HG02840 (cell line): ENCODE results near the gene C19orf73.
"Not testable (repeated sequence)": the region's sequence is repeated elsewhere in the genome, so short reads cannot be mapped to it uniquely, and the experiment has no call there.

ENCODE experiments used
- ATAC-seq: cut with Tn5 transposase; IDR thresholded peaks from one replicate; pipeline ENCODE4 v1.9.1; 2021; ENCODE audit warnings: mild to moderate bottlenecking, moderate library complexity, moderate number of reproducible peaks; ENCODE audit not compliant: unreplicated experiment, low FRiP score

C19orf73 gene

DNA sequence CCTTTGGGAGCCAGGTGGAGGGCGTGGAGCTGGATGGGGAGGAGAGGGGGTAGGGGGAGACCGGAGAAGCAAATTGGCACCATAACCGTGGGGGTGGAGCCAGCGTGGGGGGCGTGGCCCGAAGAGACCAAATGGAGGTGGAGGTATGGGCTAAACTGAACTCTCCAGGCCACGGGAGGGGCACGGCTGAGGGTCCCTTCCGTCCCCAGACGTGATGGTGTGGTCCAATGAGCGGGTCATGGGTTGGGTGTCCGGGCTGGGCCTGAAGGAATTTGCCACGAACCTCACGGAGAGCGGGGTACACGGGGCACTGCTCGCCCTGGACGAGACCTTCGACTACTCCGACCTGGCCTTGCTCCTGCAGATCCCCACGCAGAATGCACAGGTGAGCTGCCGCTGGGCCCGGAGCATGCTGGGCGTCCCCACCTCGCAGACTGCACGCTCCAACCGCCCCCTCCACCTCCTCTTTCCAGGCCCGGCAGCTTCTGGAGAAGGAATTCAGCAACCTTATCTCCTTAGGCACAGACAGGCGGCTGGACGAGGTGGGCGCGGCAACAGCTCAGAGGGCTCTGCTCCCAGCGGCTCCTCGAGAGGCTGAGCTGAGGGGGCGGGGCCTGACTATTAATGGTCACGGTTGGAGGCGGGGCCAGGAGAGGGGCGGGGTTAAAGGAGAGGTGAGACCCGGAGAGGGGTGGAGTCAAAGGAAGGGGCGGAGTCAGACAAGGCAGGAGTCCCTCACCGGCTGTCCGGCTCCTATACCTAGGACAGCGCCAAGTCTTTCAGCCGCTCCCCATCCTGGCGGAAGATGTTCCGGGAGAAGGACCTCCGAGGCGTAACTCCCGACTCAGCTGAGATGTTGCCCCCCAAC is 30.1 kb upstream of the C19orf73 start:
- ATAC-seq = no peak

DNA sequence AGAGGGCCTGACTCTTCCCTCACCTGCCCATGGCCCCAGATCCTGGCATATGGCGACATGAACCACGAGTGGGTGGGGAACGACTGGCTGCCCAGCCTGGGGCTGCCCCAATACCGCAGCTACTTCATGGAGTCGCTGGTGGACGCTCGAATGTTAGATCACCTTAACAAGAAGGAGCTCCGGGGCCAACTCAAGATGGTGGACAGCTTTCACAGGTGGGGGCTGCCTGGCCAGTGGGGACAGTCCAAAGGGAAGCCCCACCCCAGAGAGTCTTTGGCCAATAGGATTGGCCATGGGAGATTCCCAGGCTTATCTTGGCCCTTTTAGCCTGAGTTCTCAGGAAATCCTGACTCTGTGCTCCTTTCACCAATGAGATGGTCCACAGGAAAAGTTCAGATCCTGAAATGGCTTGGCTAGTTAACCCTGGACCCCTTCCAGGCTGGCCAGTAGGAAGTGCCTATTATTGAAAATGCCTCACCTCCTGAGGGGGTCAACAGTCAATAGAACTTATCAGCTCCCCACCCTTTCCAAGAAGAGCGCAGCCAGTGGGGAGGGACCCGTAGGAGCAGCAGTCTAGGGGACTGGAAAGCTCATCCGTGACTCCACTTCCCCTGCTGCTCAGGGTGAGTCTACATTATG is 29.2 kb upstream of the C19orf73 start:
- no peak for ATAC-seq

- ATAC-seq = not testable (repeated sequence)
Observed at GRCh38 chr19:49146408-49146770, 27.4 kb upstream of the C19orf73 start.

DNA sequence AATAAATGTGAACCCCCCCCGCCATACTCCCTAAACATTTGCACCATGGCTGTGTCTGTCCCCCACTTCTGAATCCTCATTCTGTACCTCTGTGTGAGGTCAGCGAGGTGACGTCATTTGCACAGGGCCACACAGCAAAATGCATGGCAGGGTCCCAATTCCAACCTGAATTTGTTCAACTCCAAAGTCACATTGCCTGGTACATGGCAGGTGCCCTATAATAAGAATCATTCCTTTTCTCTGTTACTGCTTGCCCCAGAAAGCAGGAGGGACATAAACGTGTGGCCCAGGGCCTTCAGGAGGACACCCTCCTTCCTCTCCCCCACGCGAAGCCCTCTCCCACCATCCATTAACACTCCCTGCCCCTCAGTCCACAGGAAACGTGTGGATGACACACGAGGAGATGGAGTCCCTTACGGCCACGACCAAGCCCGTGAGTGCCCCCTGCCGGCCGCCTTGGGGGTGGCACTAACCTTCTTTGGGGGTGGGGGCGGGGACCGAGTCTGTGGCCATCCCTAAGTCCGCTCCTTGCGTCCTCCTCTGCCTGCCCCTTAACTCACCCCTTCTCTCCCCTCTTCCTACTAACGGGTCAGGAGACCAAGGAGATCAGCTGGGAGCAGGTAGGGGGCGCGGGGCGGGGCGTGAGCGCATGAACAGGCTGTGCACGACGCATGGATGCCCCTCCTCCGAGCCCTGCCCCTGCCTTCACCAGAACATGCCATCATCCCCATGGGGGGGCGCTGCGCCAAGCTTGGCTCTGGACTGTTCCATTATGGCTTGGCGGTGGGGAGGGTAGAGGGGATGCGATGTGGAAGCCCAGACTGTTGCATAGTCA is 26.8 kb upstream of the C19orf73 start:
- ATAC-seq = no peak

- ATAC-seq = no peak
Observed at GRCh38 chr19:49142866-49143335, 24.0 kb upstream of the C19orf73 start.

GRCh38 chr19:49141352-49141751 is 22.4 kb upstream of the C19orf73 start:
- no peak for ATAC-seq

GRCh38 chr19:49140951-49141350 is 22.0 kb upstream of the C19orf73 start:
- no peak for ATAC-seq

DNA sequence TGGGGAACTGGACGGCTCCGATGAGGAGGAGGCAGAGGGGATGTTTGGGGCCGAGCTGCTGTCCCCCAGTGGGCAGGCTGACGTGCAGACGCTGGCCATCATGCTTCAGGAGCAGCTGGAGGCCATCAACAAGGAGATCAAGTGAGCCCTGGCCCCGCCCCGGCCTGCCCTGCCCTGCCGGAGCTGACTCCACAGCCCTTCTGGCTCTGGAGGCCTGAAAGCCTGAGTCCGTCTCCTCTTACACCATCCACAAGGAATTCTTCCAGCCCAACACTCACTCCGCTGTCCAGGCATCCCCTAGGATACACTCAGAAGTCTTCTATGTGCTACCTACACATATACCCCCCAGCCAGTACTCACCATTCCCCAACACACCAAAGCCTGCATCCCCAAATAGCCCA is 17.8 kb upstream of the C19orf73 start:
- no peak for ATAC-seq

DNA sequence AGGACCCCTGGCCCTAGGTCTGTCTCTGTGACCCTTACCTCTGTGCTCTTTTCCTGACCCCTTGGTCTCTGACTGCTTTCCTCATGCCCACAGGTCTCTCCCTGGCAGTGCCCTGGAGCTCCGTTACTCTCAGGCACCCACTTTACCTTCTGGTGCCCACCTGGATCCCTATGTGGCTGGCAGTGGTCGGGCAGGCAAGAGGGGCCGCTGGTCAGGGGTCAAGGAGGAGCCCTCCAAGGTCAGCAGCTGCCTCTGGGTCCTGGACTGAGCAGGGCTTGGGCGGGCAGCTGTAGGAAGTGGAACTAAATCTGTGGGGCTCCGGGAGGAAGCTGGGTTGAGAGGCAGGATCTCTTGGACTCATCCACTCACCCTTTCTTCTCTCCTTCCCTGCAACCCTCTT is 16.7 kb upstream of the C19orf73 start:
- ATAC-seq = no peak

GRCh38 chr19:49133621-49134454 is 14.9 kb upstream of the C19orf73 start:
- ATAC-seq = no peak

- no peak for ATAC-seq
Observed at GRCh38 chr19:49132974-49133609, 14.1 kb upstream of the C19orf73 start.

- ATAC-seq = no peak
Observed at GRCh38 chr19:49130325-49130724, 11.4 kb upstream of the C19orf73 start.

DNA sequence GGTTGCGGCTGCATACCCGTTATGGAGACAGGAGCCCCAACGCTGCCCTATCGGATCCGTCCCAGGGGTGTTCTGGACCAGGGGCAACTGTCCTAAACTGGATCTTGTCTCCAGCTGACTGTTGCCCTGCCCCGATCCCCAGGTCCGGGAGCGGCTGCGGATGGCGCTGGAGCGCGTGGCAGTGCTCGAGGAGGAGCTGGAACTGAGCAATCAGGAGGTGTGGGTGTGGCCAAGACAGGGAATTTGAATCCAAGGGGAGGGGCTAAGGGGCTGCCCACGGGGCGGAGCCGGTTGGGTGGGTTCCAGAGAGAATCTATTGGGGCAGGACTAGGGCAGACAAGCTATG is 10.3 kb upstream of the C19orf73 start:
- no peak for ATAC-seq

DNA sequence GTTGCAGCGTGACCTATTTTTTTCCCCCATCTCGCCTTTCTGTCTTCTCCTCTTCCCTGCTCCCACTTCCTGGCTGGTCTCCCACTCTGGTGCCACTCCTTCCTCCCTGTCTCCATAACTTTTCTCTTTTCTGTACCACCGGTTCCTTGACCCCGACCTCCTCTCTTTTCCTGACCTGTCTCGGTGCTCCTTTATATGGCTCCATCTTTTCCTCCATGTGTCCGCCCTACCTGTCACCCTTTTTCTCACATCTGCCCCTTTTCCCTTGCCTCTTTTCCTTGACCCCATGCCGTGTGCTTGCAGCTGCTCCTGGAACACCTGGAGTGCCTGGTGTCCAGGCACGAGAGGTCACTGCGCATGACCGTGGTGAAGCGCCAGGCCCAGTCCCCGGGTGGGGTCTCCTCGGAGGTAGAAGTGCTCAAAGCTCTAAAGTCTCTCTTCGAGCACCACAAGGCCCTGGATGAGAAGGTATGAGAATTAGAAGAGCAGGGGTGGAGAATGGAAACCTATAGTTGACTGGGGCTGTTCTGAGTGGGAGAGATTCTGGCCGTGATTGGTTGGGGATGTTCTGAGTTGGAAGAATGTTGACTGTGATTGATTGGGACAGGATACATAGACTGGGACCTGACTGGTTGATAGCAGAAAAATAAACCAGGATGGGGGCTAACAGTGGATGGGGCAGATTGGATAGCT is 9.7 kb upstream of the C19orf73 start:
- ATAC-seq = no peak

- peak; percentile 80 for ATAC-seq
Observed at GRCh38 chr19:49127674-49128544, 9.0 kb upstream of the C19orf73 start.

- ATAC-seq = not testable (repeated sequence)
Observed at GRCh38 chr19:49127225-49127624, 8.3 kb upstream of the C19orf73 start.

DNA sequence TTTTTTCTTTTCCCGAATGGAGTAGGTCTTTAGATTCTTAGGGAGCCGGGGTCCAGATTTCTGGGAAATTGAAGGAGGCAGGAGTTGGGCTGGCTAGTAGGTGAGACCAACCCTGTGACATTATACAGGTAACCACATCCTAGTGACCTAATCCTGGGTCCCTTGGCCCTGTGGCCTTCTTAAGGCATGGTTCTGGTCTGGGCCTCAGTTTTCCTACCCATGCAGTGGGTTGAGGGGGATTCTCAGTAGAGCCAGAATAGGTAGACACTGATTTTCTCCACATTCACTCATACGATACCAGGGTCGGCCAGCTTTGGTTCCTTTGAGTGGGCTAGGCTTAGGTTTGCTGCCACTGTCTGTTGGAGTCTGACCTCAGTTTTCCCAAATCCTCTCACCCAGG is 7.6 kb upstream of the C19orf73 start:
- ATAC-seq = no peak

GRCh38 chr19:49125025-49125731 is 6.2 kb upstream of the C19orf73 start:
- no peak for ATAC-seq
